ENCODE data around the gene CDK6.

DNA sequence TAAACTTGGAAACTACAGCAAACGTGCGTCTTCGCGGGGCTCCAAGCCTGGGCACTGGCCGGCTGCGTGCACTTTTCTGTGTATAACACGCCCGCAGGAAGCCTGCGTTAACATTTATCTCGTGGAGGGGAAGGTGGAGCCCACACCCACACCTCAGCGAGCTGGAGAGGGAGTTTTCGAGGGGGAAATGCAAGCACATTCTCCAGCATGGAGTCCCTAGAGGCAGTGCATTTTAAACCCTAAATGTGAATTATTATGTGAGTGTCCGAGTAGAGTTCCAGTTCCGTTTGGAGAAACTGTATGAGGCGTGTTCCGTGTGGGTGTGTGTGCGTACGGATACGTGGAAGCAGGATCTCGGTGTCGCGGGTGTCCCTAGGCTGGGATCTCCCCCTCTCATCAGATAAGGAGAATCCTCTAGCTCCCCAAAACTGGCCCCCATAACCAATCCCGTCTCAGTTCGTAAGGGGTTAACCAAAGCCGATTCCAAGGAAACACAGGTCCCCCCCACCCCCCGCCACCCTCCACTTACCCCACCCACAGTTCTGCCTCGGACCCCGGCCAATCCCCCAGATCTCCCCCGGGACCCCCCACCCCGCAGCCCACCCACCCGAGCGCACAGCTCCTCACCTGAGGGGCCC is 403 bp downstream of the CDK6 start:
- TF ChIP-seq, protein P1, sequence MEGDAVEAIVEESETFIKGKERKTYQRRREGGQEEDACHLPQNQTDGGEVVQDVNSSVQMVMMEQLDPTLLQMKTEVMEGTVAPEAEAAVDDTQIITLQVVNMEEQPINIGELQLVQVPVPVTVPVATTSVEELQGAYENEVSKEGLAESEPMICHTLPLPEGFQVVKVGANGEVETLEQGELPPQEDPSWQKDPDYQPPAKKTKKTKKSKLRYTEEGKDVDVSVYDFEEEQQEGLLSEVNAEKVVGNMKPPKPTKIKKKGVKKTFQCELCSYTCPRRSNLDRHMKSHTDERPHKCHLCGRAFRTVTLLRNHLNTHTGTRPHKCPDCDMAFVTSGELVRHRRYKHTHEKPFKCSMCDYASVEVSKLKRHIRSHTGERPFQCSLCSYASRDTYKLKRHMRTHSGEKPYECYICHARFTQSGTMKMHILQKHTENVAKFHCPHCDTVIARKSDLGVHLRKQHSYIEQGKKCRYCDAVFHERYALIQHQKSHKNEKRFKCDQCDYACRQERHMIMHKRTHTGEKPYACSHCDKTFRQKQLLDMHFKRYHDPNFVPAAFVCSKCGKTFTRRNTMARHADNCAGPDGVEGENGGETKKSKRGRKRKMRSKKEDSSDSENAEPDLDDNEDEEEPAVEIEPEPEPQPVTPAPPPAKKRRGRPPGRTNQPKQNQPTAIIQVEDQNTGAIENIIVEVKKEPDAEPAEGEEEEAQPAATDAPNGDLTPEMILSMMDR (IDR thresholded peaks at IDR 0.05) = no peak
- TF ChIP-seq POLR2A (IDR thresholded peaks at IDR 0.05) = no peak

All from thyroid gland (tissue), 4 donors.